Gastroesophageal sphincter (tissue), 3 donors: ENCODE data around the gene NR5A2.

Experiments used
- EP300 ChIP-seq: sonication (generic); formaldehyde crosslinking; IDR thresholded peaks from one replicate; pipeline ENCODE4 v1.6.1; 2017; ENCODE audit warnings: antibody characterized with exemption, mild to moderate bottlenecking
- POLR2A ChIP-seq, 2 donors: fragments of 450-650 bp; IDR thresholded peaks; one replicate each; pipeline ENCODE4 v1.6.1; 2017; ENCODE audit warnings: antibody characterized with exemption in 2 of 2, mild to moderate bottlenecking in 2 of 2, moderate library complexity in 1 of 2
- POLR2AphosphoS5 ChIP-seq: sonication (generic); formaldehyde crosslinking; IDR thresholded peaks from one replicate; pipeline ENCODE4 v1.6.1; 2017; ENCODE audit warnings: antibody characterized with exemption
- TF ChIP-seq, protein P1 (sequence below), 4 experiments: fragments of 200-600 bp in 2 of 4; fragments of 450-650 bp in 2 of 4; sonication (generic) in 1 of 4; IDR thresholded peaks; one replicate each; pipeline ENCODE4 v1.5.1; 2017 to 2019; ENCODE audit warnings: antibody characterized with exemption in 4 of 4, mild to moderate bottlenecking in 2 of 4, moderate library complexity in 2 of 4

DNA sequence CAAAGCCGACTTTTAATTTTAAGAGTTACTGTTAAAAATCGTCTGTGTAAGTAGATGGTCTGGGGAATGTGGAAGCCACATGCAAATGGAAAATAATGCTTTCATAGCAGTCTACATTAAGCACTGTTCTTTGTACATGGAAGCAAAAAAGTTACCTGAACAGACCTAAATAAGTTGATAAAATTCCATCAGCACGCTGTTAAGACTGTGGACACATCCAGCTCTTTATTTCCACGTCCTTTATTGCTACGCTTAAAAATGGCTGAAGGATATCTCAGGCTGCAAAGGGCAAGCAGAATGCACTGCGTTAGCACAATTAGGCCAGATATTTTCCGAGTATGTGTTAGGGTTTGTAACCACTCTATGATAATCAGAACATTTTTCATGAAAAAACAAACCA is 22.3 kb downstream of the NR5A2 start:
- TF ChIP-seq, protein P1, sequence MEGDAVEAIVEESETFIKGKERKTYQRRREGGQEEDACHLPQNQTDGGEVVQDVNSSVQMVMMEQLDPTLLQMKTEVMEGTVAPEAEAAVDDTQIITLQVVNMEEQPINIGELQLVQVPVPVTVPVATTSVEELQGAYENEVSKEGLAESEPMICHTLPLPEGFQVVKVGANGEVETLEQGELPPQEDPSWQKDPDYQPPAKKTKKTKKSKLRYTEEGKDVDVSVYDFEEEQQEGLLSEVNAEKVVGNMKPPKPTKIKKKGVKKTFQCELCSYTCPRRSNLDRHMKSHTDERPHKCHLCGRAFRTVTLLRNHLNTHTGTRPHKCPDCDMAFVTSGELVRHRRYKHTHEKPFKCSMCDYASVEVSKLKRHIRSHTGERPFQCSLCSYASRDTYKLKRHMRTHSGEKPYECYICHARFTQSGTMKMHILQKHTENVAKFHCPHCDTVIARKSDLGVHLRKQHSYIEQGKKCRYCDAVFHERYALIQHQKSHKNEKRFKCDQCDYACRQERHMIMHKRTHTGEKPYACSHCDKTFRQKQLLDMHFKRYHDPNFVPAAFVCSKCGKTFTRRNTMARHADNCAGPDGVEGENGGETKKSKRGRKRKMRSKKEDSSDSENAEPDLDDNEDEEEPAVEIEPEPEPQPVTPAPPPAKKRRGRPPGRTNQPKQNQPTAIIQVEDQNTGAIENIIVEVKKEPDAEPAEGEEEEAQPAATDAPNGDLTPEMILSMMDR (IDR thresholded peaks at IDR 0.05) = no peak
- no peak for TF ChIP-seq POLR2A (IDR thresholded peaks at IDR 0.05)
- no peak for TF ChIP-seq POLR2AphosphoS5
- no peak for TF ChIP-seq EP300
